Measurements from ENCODE around the gene EMID1.

The EMID1 gene

DNA sequence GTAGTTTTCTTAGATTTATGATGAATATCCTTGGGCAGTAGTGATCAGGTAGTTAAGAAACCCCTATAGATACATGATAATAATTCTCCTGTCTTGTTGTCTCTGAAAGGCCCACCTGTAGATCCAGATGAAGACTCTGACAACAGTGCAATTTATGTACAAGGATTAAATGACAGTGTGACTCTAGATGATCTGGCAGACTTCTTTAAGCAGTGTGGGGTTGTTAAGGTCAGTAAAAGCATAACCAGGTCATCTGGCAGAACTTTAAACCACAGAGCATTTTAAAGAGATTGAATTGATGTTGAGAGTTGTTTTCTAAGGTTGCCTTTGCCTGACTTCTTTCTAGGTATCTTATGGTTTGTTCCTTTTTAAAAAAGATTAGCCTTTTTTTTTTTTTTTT is 86.7 kb downstream of the EMID1 start:
- H3K4me3 ChIP-seq (replicated peaks; ENCODE audit: low read depth, low read length) = no peak overlapping the region
- TF ChIP-seq, protein P1, sequence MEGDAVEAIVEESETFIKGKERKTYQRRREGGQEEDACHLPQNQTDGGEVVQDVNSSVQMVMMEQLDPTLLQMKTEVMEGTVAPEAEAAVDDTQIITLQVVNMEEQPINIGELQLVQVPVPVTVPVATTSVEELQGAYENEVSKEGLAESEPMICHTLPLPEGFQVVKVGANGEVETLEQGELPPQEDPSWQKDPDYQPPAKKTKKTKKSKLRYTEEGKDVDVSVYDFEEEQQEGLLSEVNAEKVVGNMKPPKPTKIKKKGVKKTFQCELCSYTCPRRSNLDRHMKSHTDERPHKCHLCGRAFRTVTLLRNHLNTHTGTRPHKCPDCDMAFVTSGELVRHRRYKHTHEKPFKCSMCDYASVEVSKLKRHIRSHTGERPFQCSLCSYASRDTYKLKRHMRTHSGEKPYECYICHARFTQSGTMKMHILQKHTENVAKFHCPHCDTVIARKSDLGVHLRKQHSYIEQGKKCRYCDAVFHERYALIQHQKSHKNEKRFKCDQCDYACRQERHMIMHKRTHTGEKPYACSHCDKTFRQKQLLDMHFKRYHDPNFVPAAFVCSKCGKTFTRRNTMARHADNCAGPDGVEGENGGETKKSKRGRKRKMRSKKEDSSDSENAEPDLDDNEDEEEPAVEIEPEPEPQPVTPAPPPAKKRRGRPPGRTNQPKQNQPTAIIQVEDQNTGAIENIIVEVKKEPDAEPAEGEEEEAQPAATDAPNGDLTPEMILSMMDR (IDR thresholded peaks at IDR 0.05; ENCODE audit: low read depth, low read length, missing control alignments) = no peak
- no peak for DNase-seq (ENCODE audit: extremely low read depth, low read depth)

DNA sequence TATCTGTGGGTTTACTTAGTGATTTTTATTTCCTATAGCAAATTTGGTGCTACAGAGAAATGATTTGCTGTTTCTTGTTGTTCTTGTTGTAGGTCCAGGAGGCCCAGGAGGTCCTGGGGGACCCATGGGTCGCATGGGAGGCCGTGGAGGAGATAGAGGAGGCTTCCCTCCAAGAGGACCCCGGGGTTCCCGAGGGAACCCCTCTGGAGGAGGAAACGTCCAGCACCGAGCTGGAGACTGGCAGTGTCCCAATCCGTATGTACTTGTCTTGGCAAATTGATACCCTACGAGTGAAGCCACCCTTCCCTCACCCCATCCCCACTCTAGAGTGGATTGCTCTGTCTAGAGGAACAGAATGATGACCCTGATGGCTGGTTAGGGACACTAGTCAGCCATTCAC is 92.9 kb downstream of the EMID1 start:
- H3K4me3 ChIP-seq (replicated peaks; ENCODE audit: low read depth, low read length) = no peak overlapping the region
- no peak for DNase-seq (ENCODE audit: extremely low read depth, low read depth)
- TF ChIP-seq, protein P1 (IDR thresholded peaks at IDR 0.05; ENCODE audit: low read depth, low read length, missing control alignments) = no peak

DNA sequence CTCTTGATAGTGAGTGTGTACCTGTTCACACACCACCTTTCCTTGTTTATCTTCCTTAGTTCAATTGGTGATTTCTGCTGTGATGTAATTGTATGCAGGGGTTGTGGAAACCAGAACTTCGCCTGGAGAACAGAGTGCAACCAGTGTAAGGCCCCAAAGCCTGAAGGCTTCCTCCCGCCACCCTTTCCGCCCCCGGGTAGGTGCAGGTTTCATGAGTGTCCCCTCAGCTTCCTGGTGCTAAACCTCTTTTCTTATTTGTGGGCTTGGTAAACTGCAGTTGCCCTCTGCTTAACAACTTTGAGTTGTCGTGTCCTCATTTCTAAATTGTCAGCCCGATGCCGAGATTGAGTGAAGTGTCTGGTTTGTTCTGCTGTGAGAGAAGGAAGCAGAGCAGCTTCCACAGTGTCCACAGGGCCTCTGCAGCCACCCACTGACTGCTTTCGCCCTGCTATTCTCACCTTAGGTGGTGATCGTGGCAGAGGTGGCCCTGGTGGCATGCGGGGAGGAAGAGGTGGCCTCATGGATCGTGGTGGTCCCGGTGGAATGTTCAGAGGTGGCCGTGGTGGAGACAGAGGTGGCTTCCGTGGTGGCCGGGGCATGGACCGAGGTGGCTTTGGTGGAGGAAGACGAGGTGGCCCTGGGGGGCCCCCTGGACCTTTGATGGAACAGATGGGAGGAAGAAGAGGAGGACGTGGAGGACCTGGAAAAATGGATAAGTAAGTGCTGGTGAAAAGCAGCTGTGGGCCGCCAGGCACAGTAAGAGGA is 93.6 kb downstream of the EMID1 start:
- no peak overlapping the region for H3K4me3 ChIP-seq (replicated peaks; ENCODE audit: low read depth, low read length)
- TF ChIP-seq, protein P1 (IDR thresholded peaks at IDR 0.05; ENCODE audit: low read depth, low read length, missing control alignments) = no peak
- DNase-seq (ENCODE audit: extremely low read depth, low read depth) = no peak

DNA sequence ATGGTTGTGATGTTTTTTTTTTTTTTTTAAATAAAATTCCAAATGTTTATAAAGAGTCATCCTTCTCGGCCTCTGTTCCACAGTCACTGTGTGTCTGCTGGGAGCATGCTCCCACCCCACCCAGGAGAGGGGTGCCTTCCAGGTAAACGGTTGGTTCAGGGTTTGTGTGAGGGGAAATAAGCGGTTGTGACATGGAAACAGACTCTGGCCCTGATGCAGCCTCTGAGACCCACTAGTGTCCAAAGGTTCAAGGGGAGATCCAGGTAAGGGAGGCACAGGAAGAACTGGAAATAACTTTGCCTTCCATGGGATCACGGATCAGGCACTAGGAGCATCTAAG is 94.7 kb downstream of the EMID1 start:
- H3K4me3 ChIP-seq (replicated peaks; ENCODE audit: low read depth, low read length) = no peak overlapping the region
- DNase-seq (ENCODE audit: extremely low read depth, low read depth) = no peak
- TF ChIP-seq, protein P1 (IDR thresholded peaks at IDR 0.05; ENCODE audit: low read depth, low read length, missing control alignments) = no peak

DNA sequence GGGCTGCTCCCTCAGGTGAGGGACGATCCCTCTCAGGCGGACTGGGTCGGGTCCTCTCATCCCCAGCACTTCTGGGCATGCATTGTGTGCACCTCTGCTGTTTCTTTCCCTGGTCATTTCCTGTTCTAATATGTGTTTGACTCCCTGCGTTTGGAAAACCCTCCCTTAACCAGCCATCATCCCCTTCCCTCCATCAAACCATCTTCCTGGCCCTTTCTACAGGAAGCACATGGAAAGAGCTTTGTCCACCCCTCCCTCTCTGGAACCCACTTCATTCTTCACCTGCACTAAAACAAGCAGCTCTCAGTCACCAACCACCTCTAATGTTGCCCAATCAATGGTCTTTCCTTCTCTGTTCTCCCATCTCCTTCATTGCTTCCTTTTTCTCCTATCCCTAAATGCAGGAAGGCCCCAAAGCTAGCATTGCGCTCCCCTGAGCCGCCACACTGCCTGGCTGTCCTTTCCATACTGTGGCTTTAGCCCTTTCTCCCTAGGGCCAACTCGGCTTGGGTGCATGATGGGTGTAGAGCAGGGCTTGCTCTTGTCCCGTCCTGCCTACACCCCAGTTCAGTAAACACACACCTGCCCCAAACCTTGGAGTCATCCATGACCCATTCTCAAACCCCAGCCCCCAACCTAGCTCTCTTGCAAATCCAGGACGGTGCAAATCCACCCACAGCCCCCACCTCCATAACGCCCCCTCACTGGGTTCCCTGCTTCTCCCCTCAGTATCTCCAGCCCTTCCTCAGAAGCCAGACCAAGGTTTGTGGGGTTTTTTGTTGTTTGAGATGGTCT is 95.3 kb downstream of the EMID1 start:
- no peak for DNase-seq (ENCODE audit: extremely low read depth, low read depth)
- no peak overlapping the region for H3K4me3 ChIP-seq (replicated peaks; ENCODE audit: low read depth, low read length)
- TF ChIP-seq, protein P1 (IDR thresholded peaks at IDR 0.05; ENCODE audit: low read depth, low read length, missing control alignments) = no peak

DNA sequence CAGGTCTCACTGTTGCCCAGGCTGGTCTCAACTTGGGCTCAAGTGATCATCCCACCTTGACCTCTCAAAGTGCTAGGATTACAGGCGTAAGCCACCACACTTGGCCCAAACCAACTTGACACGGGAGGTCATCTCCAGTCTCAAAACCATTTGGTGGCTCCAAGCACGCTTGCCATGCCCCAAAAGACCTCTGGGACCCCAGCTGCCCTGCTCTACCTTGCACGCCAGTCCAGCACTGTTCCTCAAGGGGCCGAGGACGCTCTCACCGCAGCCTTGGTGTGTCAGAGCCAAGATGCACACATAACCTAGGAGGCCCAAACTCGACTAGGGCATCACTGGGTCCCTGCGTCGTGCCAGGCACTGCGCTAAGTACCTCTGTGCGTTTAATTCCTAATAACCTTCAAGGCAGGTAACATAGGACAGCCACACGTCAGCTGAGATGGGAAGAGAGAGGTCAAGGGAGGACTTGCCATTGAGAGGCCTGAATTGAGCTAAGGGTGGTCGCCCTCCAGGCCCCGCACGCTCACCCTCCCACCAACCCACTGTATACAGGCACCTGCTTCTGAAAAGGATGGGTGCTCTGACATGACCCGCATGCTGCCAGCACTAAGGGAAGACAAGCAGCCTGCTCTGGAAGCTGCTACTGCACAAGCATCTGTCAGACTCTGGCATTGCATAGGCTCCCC is 96.2 kb downstream of the EMID1 start:
- H3K4me3 ChIP-seq (replicated peaks; ENCODE audit: low read depth, low read length) = no peak overlapping the region
- TF ChIP-seq, protein P1 (IDR thresholded peaks at IDR 0.05; ENCODE audit: low read depth, low read length, missing control alignments) = no peak
- no peak for DNase-seq (ENCODE audit: extremely low read depth, low read depth)
